Stimulated activated CD8-positive, alpha-beta memory T cell treated with anti-CD3 and anti-CD28 coated beads, Interleukin-7, amount 100 ng/mL, for 48 hours (primary cell): ENCODE results near the gene REL.
"Not testable (repeated sequence)": the region's sequence is repeated elsewhere in the genome, so short reads cannot be mapped to it uniquely, and the experiment has no call there.

ENCODE experiments used
- DNase-seq, 2 donors: peaks; one replicate each; pipeline ENCODE4 v3.0.0-alpha.2; 2020; ENCODE audit warnings: low read depth in 1 of 2; ENCODE audit errors: extremely low read depth in 1 of 2

The REL gene

GRCh38 chr2:60881047-60881932, at the start of gene REL:
TSS of gene REL (plus strand) at chr2:60881574. CDS start at chr2:60881841, 267 bp downstream.
- peak; percentile 86 to 87 for DNase-seq

GRCh38 chr2:60831921-60832320, 49.5 kb upstream of the REL start:
- DNase-seq: no peak

- DNase-seq: no peak
Observed at GRCh38 chr2:60832621-60833020, 48.8 kb upstream of the REL start.

- no peak for DNase-seq
Observed at GRCh38 chr2:60834270-60834717, 47.1 kb upstream of the REL start.

GRCh38 chr2:60836491-60836890, 44.9 kb upstream of the REL start:
- DNase-seq: no peak

- no peak for DNase-seq
Observed at GRCh38 chr2:60837123-60837522, 44.3 kb upstream of the REL start.

- DNase-seq: no peak
Observed at GRCh38 chr2:60838481-60838880, 42.9 kb upstream of the REL start.

GRCh38 chr2:60839126-60839813, 42.1 kb upstream of the REL start:
- DNase-seq: no peak

- DNase-seq: no peak
Observed at GRCh38 chr2:60840880-60841279, 40.5 kb upstream of the REL start.

GRCh38 chr2:60843006-60843405, 38.4 kb upstream of the REL start:
- no peak for DNase-seq

- peak in 1 of 2 donors; percentile 15 for DNase-seq
Observed at GRCh38 chr2:60844105-60844504, 37.3 kb upstream of the REL start.

GRCh38 chr2:60847854-60848253, 33.5 kb upstream of the REL start:
- no peak for DNase-seq

- DNase-seq: no peak
Observed at GRCh38 chr2:60849187-60849586, 32.2 kb upstream of the REL start.

GRCh38 chr2:60852282-60852860, 29.0 kb upstream of the REL start:
- no peak for DNase-seq

- no peak for DNase-seq
Observed at GRCh38 chr2:60853531-60853930, 27.8 kb upstream of the REL start.

- no peak for DNase-seq
Observed at GRCh38 chr2:60855989-60856669, 25.2 kb upstream of the REL start.

- no peak for DNase-seq
Observed at GRCh38 chr2:60857056-60857455, 24.3 kb upstream of the REL start.

GRCh38 chr2:60858897-60859311, 22.5 kb upstream of the REL start:
- DNase-seq: no peak

GRCh38 chr2:60861736-60862135, 19.6 kb upstream of the REL start:
- no peak for DNase-seq

GRCh38 chr2:60862642-60863041, 18.7 kb upstream of the REL start:
- no peak for DNase-seq

- not testable (repeated sequence) for DNase-seq
Observed at GRCh38 chr2:60865361-60865760, 16.0 kb upstream of the REL start.
